Thyroid gland (tissue), 4 donors: Measurements from ENCODE around the gene STX16. TPM values are rescaled to one million over a fixed set of nuclear protein-coding genes. Genes with fewer than 3 reads are reported as not detected.

Experiments used
- DNase-seq, 2 donors: peaks; one replicate each; pipeline ENCODE4 v3.0.0-alpha.2; 2019
- H3K27ac ChIP-seq, 3 donors: fragments of 200-600 bp; sonication (generic); 1 replicate in 2 of 3; 2 replicates in 1 of 3; pipeline ENCODE4 v1.5.1; 2016 to 2019; ENCODE audit warnings: mild to moderate bottlenecking in 1 of 3, moderate library complexity in 1 of 3
- H3K27me3 ChIP-seq: fragments of 200-600 bp; sonication (generic); one replicate; pipeline ENCODE4 v1.5.1; 2019
- H3K36me3 ChIP-seq, 2 donors: fragments of 200-600 bp; sonication (generic); one replicate each; pipeline ENCODE4 v1.5.1; 2016 to 2019
- H3K4me1 ChIP-seq, 2 donors: fragments of 200-600 bp; sonication (generic); one replicate each; pipeline ENCODE4 v1.5.1; 2017 to 2019
- H3K4me3 ChIP-seq, 3 donors: fragments of 200-600 bp; sonication (generic); replicated peaks in 1 of 3; 1 replicate in 2 of 3; 2 replicates in 1 of 3; pipeline ENCODE4 v1.5.1; 2016; ENCODE audit warnings: mild to moderate bottlenecking in 1 of 3
- H3K9me3 ChIP-seq: fragments of 200-600 bp; sonication (generic); one replicate; pipeline ENCODE4 v1.5.1; 2017
- POLR2A ChIP-seq, 2 donors: fragments of 450-650 bp; IDR thresholded peaks; one replicate each; pipeline ENCODE4 v1.6.1; 2017; ENCODE audit warnings: antibody characterized with exemption in 2 of 2, mild to moderate bottlenecking in 2 of 2, moderate library complexity in 1 of 2
- WGBS, 2 donors: methylation state at CpG; one replicate each; pipeline ENCODE4 v1.1.5; 2017; 5-methylcytosine and 5-hydroxymethylcytosine counted together
- intact Hi-C: fragments of 100-400 bp; cut with DNase I; formaldehyde crosslinking; loops from one replicate; pipeline ENCODE4 v1.15.1; 2023
- total RNA-seq, 4 donors: library from RNA; depleted of rRNA; stranded (reverse); fragments of >200 nt; gene quantifications; one replicate each; pipeline ENCODE4 v1.2.3, GENCODE V29; 2016
- TF ChIP-seq, protein P1 (sequence below), 6 experiments: fragments of 200-600 bp in 3 of 6; fragments of 450-650 bp in 3 of 6; sonication (generic) in 3 of 6; IDR thresholded peaks; one replicate each; pipeline ENCODE4 v1.5.1; 2016 to 2019; ENCODE audit warnings: antibody characterized with exemption in 6 of 6, mild to moderate bottlenecking in 2 of 6, inconsistent platforms in 1 of 6, moderate library complexity in 1 of 6

The STX16 gene
- total RNA-seq, 4 donors from 2014 or later: 42.5 to 59.1 (median 53.0) TPM

DNA sequence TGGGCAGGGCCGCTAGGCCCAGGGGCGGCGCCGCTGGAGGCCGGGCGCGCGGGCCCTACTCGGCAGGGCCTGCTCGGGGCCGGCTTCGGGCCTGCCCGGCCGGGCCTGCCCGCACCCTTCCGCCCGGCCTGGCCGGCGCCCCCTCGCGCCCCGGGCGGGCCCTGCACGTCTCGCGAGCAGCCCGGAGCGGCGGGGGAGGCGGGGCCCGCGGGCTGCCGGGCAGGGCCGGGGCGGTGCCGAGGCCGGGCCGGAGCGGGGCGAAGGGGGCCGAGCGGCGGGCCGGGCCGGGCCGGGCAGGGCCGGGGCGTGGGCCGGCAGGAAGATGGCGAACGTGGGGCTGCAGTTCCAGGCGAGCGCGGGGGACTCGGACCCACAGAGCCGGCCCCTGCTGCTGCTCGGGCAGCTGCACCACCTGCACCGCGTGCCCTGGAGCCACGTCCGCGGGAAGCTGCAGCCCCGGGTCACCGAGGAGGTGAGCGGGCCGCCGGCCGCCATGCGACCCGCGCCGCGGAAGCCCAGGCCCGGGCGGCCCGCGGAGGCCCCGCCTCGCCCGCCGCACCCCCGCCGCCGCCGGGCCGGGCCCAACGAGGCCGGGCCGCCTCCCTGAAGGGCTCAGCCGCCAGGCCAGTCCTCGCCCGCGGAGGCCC is 41.6 kb downstream of the STX16 start, which contains the start of gene NPEPL1:
Gene NPEPL1 (plus strand): TSS at position 222 of the 647 bp plus-strand sequence. CDS start 101 bp downstream, at position 323.
- Histone ChIP-seq H3K36me3 (peaks cover 22 to 25% of the 10 kb centered on the region in 2 donors), H3K4me1 (peaks cover 9 to 37% of the 10 kb centered on the region in 2 donors), H3K27me3 (no peaks in the 10 kb centered on the region), H3K4me3 (peak within 1 kb of the TSS in 1 of 3 donors; percentile 58), H3K9me3 (no peaks in the 10 kb centered on the region), H3K27ac (peak within 1 kb of the TSS; percentile 90 to 93 (median 92))
- WGBS, 2 donors: no CpG with 5 or more reads among the region's 93 CpGs
- DNase-seq: peak; percentile 67 to 74
- intact Hi-C loops: loop anchor here (5.0 kb wide), 2 partner anchors 40 to 455 kb away; partner anchors contain the start of gene STX16
- TF ChIP-seq, protein P1, sequence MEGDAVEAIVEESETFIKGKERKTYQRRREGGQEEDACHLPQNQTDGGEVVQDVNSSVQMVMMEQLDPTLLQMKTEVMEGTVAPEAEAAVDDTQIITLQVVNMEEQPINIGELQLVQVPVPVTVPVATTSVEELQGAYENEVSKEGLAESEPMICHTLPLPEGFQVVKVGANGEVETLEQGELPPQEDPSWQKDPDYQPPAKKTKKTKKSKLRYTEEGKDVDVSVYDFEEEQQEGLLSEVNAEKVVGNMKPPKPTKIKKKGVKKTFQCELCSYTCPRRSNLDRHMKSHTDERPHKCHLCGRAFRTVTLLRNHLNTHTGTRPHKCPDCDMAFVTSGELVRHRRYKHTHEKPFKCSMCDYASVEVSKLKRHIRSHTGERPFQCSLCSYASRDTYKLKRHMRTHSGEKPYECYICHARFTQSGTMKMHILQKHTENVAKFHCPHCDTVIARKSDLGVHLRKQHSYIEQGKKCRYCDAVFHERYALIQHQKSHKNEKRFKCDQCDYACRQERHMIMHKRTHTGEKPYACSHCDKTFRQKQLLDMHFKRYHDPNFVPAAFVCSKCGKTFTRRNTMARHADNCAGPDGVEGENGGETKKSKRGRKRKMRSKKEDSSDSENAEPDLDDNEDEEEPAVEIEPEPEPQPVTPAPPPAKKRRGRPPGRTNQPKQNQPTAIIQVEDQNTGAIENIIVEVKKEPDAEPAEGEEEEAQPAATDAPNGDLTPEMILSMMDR (IDR thresholded peaks at IDR 0.05): peak in 3 of 6 experiments; percentile 40 to 52 (median 50)
- TF ChIP-seq POLR2A (IDR thresholded peaks at IDR 0.05): peak in 1 of 2 donors; percentile 47

DNA sequence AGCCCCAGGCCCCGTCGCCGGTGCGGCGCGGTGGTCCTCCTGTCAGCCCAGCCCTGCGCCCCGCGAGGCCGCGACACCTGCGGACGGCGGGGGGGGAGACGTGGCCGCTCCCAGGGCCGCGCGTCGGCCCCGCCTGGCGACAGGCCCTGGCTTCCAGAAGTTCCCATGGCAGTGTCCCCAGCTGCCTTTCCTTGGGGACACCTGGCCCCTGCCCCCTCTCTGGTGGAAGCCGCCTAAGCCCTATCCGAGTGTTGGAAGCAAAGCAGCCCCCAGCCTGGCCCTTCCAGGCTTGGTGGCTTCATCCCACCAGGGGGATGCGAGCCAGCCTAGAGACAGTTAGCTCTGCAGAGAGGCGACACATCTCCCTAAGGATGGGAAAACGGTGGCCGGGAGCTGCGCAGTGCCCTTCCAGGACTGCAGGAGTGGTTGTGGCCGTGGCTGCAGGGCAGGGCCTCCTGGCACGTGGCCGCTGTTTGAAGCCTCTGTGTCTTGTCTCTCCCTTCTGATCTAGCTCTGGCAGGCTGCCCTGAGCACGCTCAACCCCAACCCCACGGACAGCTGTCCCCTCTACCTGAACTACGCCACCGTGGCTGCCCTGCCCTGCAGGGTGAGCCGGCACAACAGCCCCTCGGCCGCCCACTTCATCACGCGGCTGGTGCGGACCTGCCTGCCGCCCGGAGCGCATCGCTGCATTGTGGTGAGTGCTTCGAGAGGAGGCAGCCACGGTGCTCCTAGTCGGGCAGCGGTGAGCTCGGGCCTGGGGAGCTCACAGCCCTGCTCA is 42.3 kb downstream of the STX16 start:
- Histone ChIP-seq H3K36me3 (peaks cover 23 to 28% of the 10 kb centered on the region in 2 donors), H3K4me3 (peak overlapping the region in 1 of 3 donors; percentile 58), H3K27ac (peak overlapping the region; percentile 23 to 79 (median 73)), H3K27me3 (no peaks in the 10 kb centered on the region), H3K4me1 (peaks cover 9 to 37% of the 10 kb centered on the region in 2 donors), H3K9me3 (no peaks in the 10 kb centered on the region)
- intact Hi-C loops: loop anchor here (5.0 kb wide), 2 partner anchors 41 to 456 kb away; partner anchors contain the start of gene STX16
- 34 to 56% methylated on average over 19 to 21 of the region's 51 CpGs for WGBS, 2 donors
- DNase-seq: peak; percentile 19 to 34
- no peak for TF ChIP-seq POLR2A (IDR thresholded peaks at IDR 0.05)
- TF ChIP-seq, protein P1 (IDR thresholded peaks at IDR 0.05): no peak

GRCh38 chr20:58694241-58695083 is 43.4 kb downstream of the STX16 start:
- 96% methylated on average over 19 to 33 of the region's 33 CpGs for WGBS, 2 donors
- no peaks in the 10 kb centered on the region for H3K9me3 ChIP-seq
- no peaks in the 10 kb centered on the region for H3K27me3 ChIP-seq
- DNase-seq: no peak
- H3K27ac ChIP-seq: no peak overlapping the region
- H3K36me3 ChIP-seq: peaks cover 34 to 39% of the 10 kb centered on the region in 2 donors
- intact Hi-C loops: loop anchor here (5.0 kb wide), 2 partner anchors 42 to 457 kb away; partner anchors contain the start of gene STX16
- no peak overlapping the region for H3K4me3 ChIP-seq
- no peak for TF ChIP-seq POLR2A (IDR thresholded peaks at IDR 0.05)
- TF ChIP-seq, protein P1 (IDR thresholded peaks at IDR 0.05): no peak
- peaks cover 9 to 37% of the 10 kb centered on the region in 2 donors for H3K4me1 ChIP-seq

DNA sequence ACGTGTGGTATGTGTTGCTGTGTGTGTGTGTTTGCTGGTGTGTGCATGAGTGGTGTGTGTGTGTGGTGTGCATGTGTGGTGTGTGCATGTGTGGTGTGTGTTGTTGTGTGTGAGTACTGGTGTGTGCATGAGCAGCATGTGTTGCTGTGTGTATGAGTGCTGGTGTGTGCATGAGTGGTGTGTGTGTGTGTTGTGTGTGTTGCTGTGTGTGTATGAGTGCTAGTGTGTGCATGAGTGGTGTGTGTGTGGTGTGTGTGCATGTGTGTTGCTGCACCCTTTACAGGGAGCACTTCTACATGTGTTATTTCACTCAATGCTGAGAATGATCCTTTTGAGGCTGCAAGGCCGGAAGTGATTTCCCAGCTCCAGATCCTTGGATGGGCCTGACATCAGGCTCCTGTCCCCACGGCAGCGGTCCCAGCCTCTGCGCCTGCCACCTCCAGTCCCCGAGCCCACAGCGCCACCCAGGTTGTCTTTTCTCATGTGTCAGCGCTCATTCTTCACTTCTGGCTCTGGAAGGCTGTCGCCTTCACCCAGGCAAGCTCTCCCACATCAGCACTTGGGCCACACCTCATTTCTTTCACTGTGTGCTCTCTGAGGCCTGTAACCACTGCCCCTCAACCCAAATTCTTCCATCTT is 44.1 kb downstream of the STX16 start:
- Histone ChIP-seq H3K4me3 (no peak overlapping the region), H3K4me1 (peaks cover 9 to 33% of the 10 kb centered on the region in 2 donors), H3K27me3 (no peaks in the 10 kb centered on the region), H3K9me3 (no peaks in the 10 kb centered on the region), H3K27ac (no peak overlapping the region), H3K36me3 (peaks cover 41 to 46% of the 10 kb centered on the region in 2 donors)
- TF ChIP-seq, protein P1 (IDR thresholded peaks at IDR 0.05): no peak
- no peak for TF ChIP-seq POLR2A (IDR thresholded peaks at IDR 0.05)
- intact Hi-C loops: no loop called here
- DNase-seq: no peak
- 88 to 92% methylated on average over 9 of the region's 9 CpGs for WGBS, 2 donors
